Activated naive CD8-positive, alpha-beta T cell (primary cell): ENCODE measurements around the gene C19orf73.
"Not testable (repeated sequence)": the region's sequence is repeated elsewhere in the genome, so short reads cannot be mapped to it uniquely, and the experiment has no call there.

Source experiments
- H3K27ac Mint-ChIP-seq: one replicate; pipeline ENCODE4 v1.8.0; 2021; ENCODE audit warnings: mixed read lengths
- H3K27me3 Mint-ChIP-seq: one replicate; pipeline ENCODE4 v1.8.0; 2021; ENCODE audit warnings: mixed read lengths
- H3K36me3 Mint-ChIP-seq: one replicate; pipeline ENCODE4 v1.8.0; 2021; ENCODE audit warnings: mixed read lengths
- H3K4me1 Mint-ChIP-seq: one replicate; pipeline ENCODE4 v1.8.0; 2021; ENCODE audit warnings: low read depth, mixed read lengths
- H3K4me3 Mint-ChIP-seq: one replicate; pipeline ENCODE4 v1.8.0; 2021; ENCODE audit warnings: mild to moderate bottlenecking, mixed read lengths
- H3K9me3 Mint-ChIP-seq: one replicate; pipeline ENCODE4 v1.8.0; 2021; ENCODE audit warnings: low read depth, mixed read lengths

The C19orf73 gene

GRCh38 chr19:49133621-49134454 lies 14.9 kb upstream of the C19orf73 start:
- Mint-ChIP-seq H3K4me3 (peak overlapping the region; percentile 73), H3K27me3 (peaks cover 3% of the 10 kb centered on the region)

GRCh38 chr19:49132974-49133609 lies 14.1 kb upstream of the C19orf73 start:
- Mint-ChIP-seq H3K27ac (no peak overlapping the region), H3K27me3 (peaks cover 3% of the 10 kb centered on the region), H3K9me3 (no peaks in the 10 kb centered on the region), H3K36me3 (no peaks in the 10 kb centered on the region), H3K4me1 (peaks cover 23% of the 10 kb centered on the region), H3K4me3 (peak overlapping the region; percentile 73)

More at GRCh38 chr19:49133621-49134454, 14.9 kb upstream of the C19orf73 start:
- no peak overlapping the region for H3K27ac Mint-ChIP-seq
- no peaks in the 10 kb centered on the region for H3K9me3 Mint-ChIP-seq
- peaks cover 17% of the 10 kb centered on the region for H3K4me1 Mint-ChIP-seq
- H3K36me3 Mint-ChIP-seq: no peaks in the 10 kb centered on the region

GRCh38 chr19:49130325-49130724 lies 11.4 kb upstream of the C19orf73 start:
- H3K9me3 Mint-ChIP-seq: no peaks in the 10 kb centered on the region
- peaks cover 24% of the 10 kb centered on the region for H3K4me1 Mint-ChIP-seq
- H3K36me3 Mint-ChIP-seq: no peaks in the 10 kb centered on the region
- no peak overlapping the region for H3K27ac Mint-ChIP-seq
- no peaks in the 10 kb centered on the region for H3K27me3 Mint-ChIP-seq
- no peak overlapping the region for H3K4me3 Mint-ChIP-seq

GRCh38 chr19:49129238-49129583 lies 10.3 kb upstream of the C19orf73 start:
- Mint-ChIP-seq H3K27ac (no peak overlapping the region), H3K36me3 (no peaks in the 10 kb centered on the region), H3K9me3 (no peaks in the 10 kb centered on the region), H3K27me3 (no peaks in the 10 kb centered on the region), H3K4me1 (peaks cover 22% of the 10 kb centered on the region), H3K4me3 (no peak overlapping the region)

- H3K9me3 Mint-ChIP-seq: no peaks in the 10 kb centered on the region
- peaks cover 17% of the 10 kb centered on the region for H3K4me1 Mint-ChIP-seq
- no peaks in the 10 kb centered on the region for H3K36me3 Mint-ChIP-seq
- H3K4me3 Mint-ChIP-seq: peak overlapping the region; percentile 91
- H3K27me3 Mint-ChIP-seq: no peaks in the 10 kb centered on the region
- H3K27ac Mint-ChIP-seq: no peak overlapping the region
Observed at GRCh38 chr19:49128545-49129237, 9.7 kb upstream of the C19orf73 start.

GRCh38 chr19:49127674-49128544 lies 9.0 kb upstream of the C19orf73 start:
- Mint-ChIP-seq H3K27ac (peak overlapping the region; percentile 87), H3K4me3 (peak overlapping the region; percentile 91), H3K27me3 (no peaks in the 10 kb centered on the region), H3K4me1 (peaks cover 13% of the 10 kb centered on the region), H3K36me3 (no peaks in the 10 kb centered on the region), H3K9me3 (no peaks in the 10 kb centered on the region)

GRCh38 chr19:49127225-49127624 lies 8.3 kb upstream of the C19orf73 start:
- not testable (repeated sequence) for H3K4me1 Mint-ChIP-seq, H3K27me3 Mint-ChIP-seq, H3K9me3 Mint-ChIP-seq, H3K27ac Mint-ChIP-seq, H3K36me3 Mint-ChIP-seq
- H3K4me3 Mint-ChIP-seq: peak overlapping the region; percentile 7

GRCh38 chr19:49126575-49126974 lies 7.6 kb upstream of the C19orf73 start:
- no peaks in the 10 kb centered on the region for H3K9me3 Mint-ChIP-seq
- no peak overlapping the region for H3K27ac Mint-ChIP-seq
- peaks cover 9% of the 10 kb centered on the region for H3K4me1 Mint-ChIP-seq
- H3K36me3 Mint-ChIP-seq: no peaks in the 10 kb centered on the region
- no peak overlapping the region for H3K4me3 Mint-ChIP-seq
- H3K27me3 Mint-ChIP-seq: no peaks in the 10 kb centered on the region

GRCh38 chr19:49125025-49125731 lies 6.2 kb upstream of the C19orf73 start:
- H3K4me1 Mint-ChIP-seq: peaks cover 17% of the 10 kb centered on the region
- H3K27ac Mint-ChIP-seq: no peak overlapping the region
- H3K9me3 Mint-ChIP-seq: no peaks in the 10 kb centered on the region
- H3K27me3 Mint-ChIP-seq: no peaks in the 10 kb centered on the region
- H3K4me3 Mint-ChIP-seq: no peak overlapping the region
- H3K36me3 Mint-ChIP-seq: no peaks in the 10 kb centered on the region

GRCh38 chr19:49123285-49123684 lies 4.3 kb upstream of the C19orf73 start:
- not testable (repeated sequence) for H3K36me3 Mint-ChIP-seq, H3K27me3 Mint-ChIP-seq, H3K27ac Mint-ChIP-seq, H3K4me3 Mint-ChIP-seq, H3K9me3 Mint-ChIP-seq
- H3K4me1 Mint-ChIP-seq: peaks cover 13% of the 10 kb centered on the region

GRCh38 chr19:49121841-49122240 lies 2.9 kb upstream of the C19orf73 start:
- H3K27me3 Mint-ChIP-seq, H3K27ac Mint-ChIP-seq, H3K9me3 Mint-ChIP-seq, H3K36me3 Mint-ChIP-seq, H3K4me3 Mint-ChIP-seq: not testable (repeated sequence)
- H3K4me1 Mint-ChIP-seq: peaks cover 21% of the 10 kb centered on the region

GRCh38 chr19:49120868-49121267 lies 1.9 kb upstream of the C19orf73 start:
- Mint-ChIP-seq H3K9me3 (no peaks in the 10 kb centered on the region), H3K4me3 (peak overlapping the region; percentile 71), H3K36me3 (no peaks in the 10 kb centered on the region), H3K27me3 (no peaks in the 10 kb centered on the region), H3K27ac (no peak overlapping the region), H3K4me1 (peaks cover 24% of the 10 kb centered on the region)

- Mint-ChIP-seq H3K4me3 (peak overlapping the region; percentile 71), H3K27me3 (no peaks in the 10 kb centered on the region), H3K36me3 (no peaks in the 10 kb centered on the region), H3K4me1 (peaks cover 24% of the 10 kb centered on the region), H3K9me3 (no peaks in the 10 kb centered on the region), H3K27ac (no peak overlapping the region)
Observed at GRCh38 chr19:49120325-49120683, 1.4 kb upstream of the C19orf73 start.
